Sigmoid colon (tissue), 4 donors: Measurements from ENCODE around the gene STXBP5.

Source experiments
- POLR2A ChIP-seq, 2 donors: fragments of 450-650 bp; IDR thresholded peaks; one replicate each; pipeline ENCODE4 v1.6.1; 2016; ENCODE audit warnings: antibody characterized with exemption in 2 of 2, mild to moderate bottlenecking in 2 of 2, moderate library complexity in 2 of 2
- POLR2AphosphoS5 ChIP-seq, 4 donors: sonication (generic); formaldehyde crosslinking; IDR thresholded peaks; one replicate each; pipeline ENCODE4 v1.6.1; 2017; ENCODE audit warnings: antibody characterized with exemption in 4 of 4
- TF ChIP-seq, protein P1 (sequence below), 4 experiments: fragments of 450-650 bp in 3 of 4; fragments of 200-600 bp in 1 of 4; IDR thresholded peaks; one replicate each; pipeline ENCODE4 v1.5.1; 2016 to 2019; ENCODE audit warnings: antibody characterized with exemption in 4 of 4, mild to moderate bottlenecking in 3 of 4, moderate library complexity in 2 of 4

DNA sequence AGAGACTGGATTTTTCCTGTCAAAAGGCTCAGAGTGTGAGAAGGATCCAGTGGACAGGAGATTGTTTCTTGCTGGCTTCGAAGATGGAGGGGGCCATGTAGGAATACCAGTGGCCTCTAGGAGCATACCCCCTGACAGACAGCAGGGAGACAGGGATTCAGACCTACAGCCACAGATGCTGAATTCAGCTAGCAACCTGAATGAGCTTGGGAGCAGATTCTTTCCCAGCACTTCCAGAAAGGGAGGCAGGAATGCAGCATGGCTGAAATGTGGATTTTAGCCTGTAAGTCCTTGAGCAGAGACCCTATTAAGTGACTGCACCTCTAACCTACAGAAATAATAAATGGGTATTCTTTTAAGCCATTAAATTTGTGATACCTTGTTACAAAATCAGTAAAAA, 44.6 kb downstream of the STXBP5 start:
- TF ChIP-seq, protein P1, sequence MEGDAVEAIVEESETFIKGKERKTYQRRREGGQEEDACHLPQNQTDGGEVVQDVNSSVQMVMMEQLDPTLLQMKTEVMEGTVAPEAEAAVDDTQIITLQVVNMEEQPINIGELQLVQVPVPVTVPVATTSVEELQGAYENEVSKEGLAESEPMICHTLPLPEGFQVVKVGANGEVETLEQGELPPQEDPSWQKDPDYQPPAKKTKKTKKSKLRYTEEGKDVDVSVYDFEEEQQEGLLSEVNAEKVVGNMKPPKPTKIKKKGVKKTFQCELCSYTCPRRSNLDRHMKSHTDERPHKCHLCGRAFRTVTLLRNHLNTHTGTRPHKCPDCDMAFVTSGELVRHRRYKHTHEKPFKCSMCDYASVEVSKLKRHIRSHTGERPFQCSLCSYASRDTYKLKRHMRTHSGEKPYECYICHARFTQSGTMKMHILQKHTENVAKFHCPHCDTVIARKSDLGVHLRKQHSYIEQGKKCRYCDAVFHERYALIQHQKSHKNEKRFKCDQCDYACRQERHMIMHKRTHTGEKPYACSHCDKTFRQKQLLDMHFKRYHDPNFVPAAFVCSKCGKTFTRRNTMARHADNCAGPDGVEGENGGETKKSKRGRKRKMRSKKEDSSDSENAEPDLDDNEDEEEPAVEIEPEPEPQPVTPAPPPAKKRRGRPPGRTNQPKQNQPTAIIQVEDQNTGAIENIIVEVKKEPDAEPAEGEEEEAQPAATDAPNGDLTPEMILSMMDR (IDR thresholded peaks at IDR 0.05), result no peak
- TF ChIP-seq POLR2A (IDR thresholded peaks at IDR 0.05) (no peak), POLR2AphosphoS5 (IDR thresholded peaks at IDR 0.05) (no peak)
